Endothelial cell of umbilical vein (primary cell): Measurements from ENCODE around the gene PCMT1. TPM values are rescaled to one million over a fixed set of nuclear protein-coding genes. Genes with fewer than 3 reads are reported as not detected.

Experiments
- BruUV-seq: library from RNA; stranded (reverse); fragments of 400-500 nt; replicated peaks from 2 replicates; lab custom pipeline; 2021; lab: Mats Ljungman, UMichigan
- CTCF ChIA-PET: fragments of 300-600, 350-600 bp; sonication (Branson Sonifier 250); formaldehyde crosslinking; loops from one replicate; lab custom pipeline; 2021; ENCODE audit warnings: antibody characterized with exemption, inconsistent platforms; lab: Charles Lee
- POLR2A ChIA-PET: fragments of 300-600, 350-600 bp; sonication (Branson Sonifier 250); formaldehyde crosslinking; loops from one replicate; lab custom pipeline; 2021; ENCODE audit warnings: antibody characterized with exemption, inconsistent platforms; lab: Charles Lee
- DNase-seq: peaks from one replicate; pipeline ENCODE4 v3.0.0-alpha.2; 2011; ENCODE audit warnings: low read depth, low spot score
- FAIRE-seq: peaks from 2 replicates; lab custom pipeline; 2011; peaks lifted over from hg19 to GRCh38; lab: Jason Lieb, UNC
- H2AFZ ChIP-seq: 2 replicates; pipeline ENCODE4 v1.6.0; 2012; ENCODE audit warnings: low read depth, low read length, control low read depth, inconsistent platforms
- H3K27ac ChIP-seq: 2 replicates; pipeline ENCODE4 v1.5.1; 2011; ENCODE audit warnings: low read depth, mild to moderate bottlenecking, control low read depth, low read length, moderate library complexity; ENCODE audit not compliant: insufficient read depth
- H3K27me3 ChIP-seq, 2 experiments: 2 replicates each; pipeline versions ENCODE4 v1.6.0 to v1.6.1; 2011; ENCODE audit warnings: low read length in 2 of 2, mixed read lengths in 1 of 2; ENCODE audit not compliant: control insufficient read depth in 2 of 2, insufficient read depth in 2 of 2
- H3K36me3 ChIP-seq, 2 experiments: 2 replicates in 1 of 2; 3 replicates in 1 of 2; pipeline ENCODE4 v1.5.1; 2011; ENCODE audit warnings: low read length in 2 of 2, mild to moderate bottlenecking in 1 of 2, moderate library complexity in 1 of 2; ENCODE audit not compliant: control insufficient read depth in 2 of 2, insufficient read depth in 2 of 2; ENCODE audit errors: extremely low read depth in 1 of 2
- H3K4me1 ChIP-seq: 3 replicates; pipeline ENCODE4 v1.5.1; 2011; ENCODE audit warnings: mild to moderate bottlenecking, low read length; ENCODE audit not compliant: control insufficient read depth, insufficient read depth; ENCODE audit errors: extremely low read depth
- H3K4me2 ChIP-seq: 2 replicates; pipeline ENCODE4 v1.6.1; 2011; ENCODE audit warnings: low read length, control low read depth, mixed read lengths; ENCODE audit not compliant: insufficient read depth
- H3K4me3 ChIP-seq, 3 experiments: fragments of 200-600 bp in 1 of 3; sonication (generic), shearing (Covaris generic) in 1 of 3; replicated peaks in 1 of 3; 2 replicates each; pipeline ENCODE4 v1.5.1; 2011 to 2016; ENCODE audit warnings: control low read depth in 3 of 3, low read length in 3 of 3, mild to moderate bottlenecking in 2 of 3, inconsistent platforms in 1 of 3, low read depth in 1 of 3, moderate library complexity in 1 of 3; ENCODE audit not compliant: insufficient read depth in 1 of 3
- H3K79me2 ChIP-seq: 2 replicates; pipeline ENCODE4 v1.6.0; 2012; ENCODE audit warnings: low read length, inconsistent platforms; ENCODE audit not compliant: control insufficient read depth, insufficient read depth
- H3K9ac ChIP-seq: replicated peaks from 2 replicates; pipeline ENCODE3; 2011; ENCODE audit warnings: low read length, control low read depth; ENCODE audit not compliant: insufficient read depth; ENCODE audit errors: extremely low read depth
- H3K9me1 ChIP-seq: replicated peaks from 3 replicates; pipeline ENCODE4 v1.6.0; 2011; ENCODE audit warnings: mild to moderate bottlenecking, low read length; ENCODE audit not compliant: control insufficient read depth, insufficient read depth; ENCODE audit errors: extremely low read depth
- H3K9me3 ChIP-seq: replicated peaks from 2 replicates; pipeline ENCODE4 v1.5.1; 2012; ENCODE audit warnings: low read length, inconsistent platforms; ENCODE audit not compliant: control insufficient read depth, insufficient read depth
- H4K20me1 ChIP-seq: replicated peaks from 2 replicates; pipeline ENCODE3; 2011; ENCODE audit warnings: mild to moderate bottlenecking, low read length; ENCODE audit not compliant: control insufficient read depth, insufficient read depth; ENCODE audit errors: extremely low read depth
- CTCF ChIP-seq, 2 donors: IDR thresholded peaks; 1 replicate in 1 of 2; 2 replicates in 1 of 2; pipeline ENCODE4 v1.5.1; 2011; ENCODE audit warnings: low read length in 2 of 2, mild to moderate bottlenecking in 2 of 2, moderate library complexity in 2 of 2, control low read depth in 1 of 2, inconsistent platforms in 1 of 2, low read depth in 1 of 2; ENCODE audit not compliant: insufficient read depth in 1 of 2; ENCODE audit errors: extremely low read depth in 1 of 2
- EZH2 ChIP-seq: IDR thresholded peaks from 2 replicates; pipeline ENCODE4 v1.6.1; 2012; ENCODE audit warnings: borderline replicate concordance, low read depth, mild to moderate bottlenecking, moderate library complexity, low read length, inconsistent platforms; ENCODE audit not compliant: severe bottlenecking
- FOS ChIP-seq: IDR thresholded peaks from 2 replicates; pipeline ENCODE4 v1.6.1; 2011; ENCODE audit warnings: mild to moderate bottlenecking, low read length, moderate library complexity, borderline replicate concordance; ENCODE audit not compliant: insufficient read depth
- GATA2 ChIP-seq: IDR thresholded peaks from 2 replicates; pipeline ENCODE4 v1.7.0; 2011; ENCODE audit warnings: low read depth, mild to moderate bottlenecking, moderate library complexity, mixed read lengths, low read length; ENCODE audit not compliant: insufficient read length, insufficient read depth
- JUN ChIP-seq: IDR thresholded peaks from 2 replicates; pipeline ENCODE4 v1.6.1; 2011; ENCODE audit warnings: borderline replicate concordance, low read depth; ENCODE audit not compliant: insufficient read length, insufficient read depth
- MAX ChIP-seq: IDR thresholded peaks from 2 replicates; pipeline ENCODE4 v1.6.1; 2011; ENCODE audit not compliant: insufficient read depth, insufficient read length
- MYC ChIP-seq: IDR thresholded peaks from one replicate; pipeline ENCODE4 v1.6.1; 2011; ENCODE audit warnings: mild to moderate bottlenecking, low read depth, low read length
- POLR2A ChIP-seq: IDR thresholded peaks from 2 replicates; pipeline ENCODE4 v1.6.1; 2012; ENCODE audit warnings: low read depth, mild to moderate bottlenecking, control low read depth, low read length
- POLR2AphosphoS5 ChIP-seq: IDR thresholded peaks from 2 replicates; pipeline ENCODE4 v1.6.1; 2012; ENCODE audit warnings: low read depth, mild to moderate bottlenecking, control low read depth, low read length, moderate library complexity; ENCODE audit not compliant: insufficient read depth
- dilution Hi-C: fragments of 300-500 bp; cut with MboI; formaldehyde crosslinking; loops from one replicate; pipeline ENCODE4 v1.15.0; 2019; ENCODE audit warnings: low sequenced_read_pairs; ENCODE audit not compliant: extremely low pct_ligation_motif_present
- intact Hi-C: fragments of 100-400 bp; cut with micrococcal nuclease; formaldehyde crosslinking; loops from one replicate; pipeline ENCODE4 v1.10.0; 2022
- polyA plus RNA-seq, 4 experiments: library from polyadenylated mRNA; depleted of rRNA in 3 of 4; stranded (reverse) in 3 of 4; unstranded in 1 of 4; fragments of >200 nt; gene quantifications; 2 replicates each; pipeline versions ENCODE4 v1.2.1 to v1.2.3, GENCODE V29; 2011 to 2012; ENCODE audit warnings: missing spikeins in 1 of 4
- total RNA-seq: library from RNA; stranded (reverse); gene quantifications from 2 replicates; pipeline ENCODE4 v1.2.3, GENCODE V29; 2021

Gene PCMT1
- total and polyA plus RNA-seq, 2 donors (not counting 3 experiments of a cell fraction or from before 2014, with no cell fraction given): 95.0 to 102 TPM

DNA sequence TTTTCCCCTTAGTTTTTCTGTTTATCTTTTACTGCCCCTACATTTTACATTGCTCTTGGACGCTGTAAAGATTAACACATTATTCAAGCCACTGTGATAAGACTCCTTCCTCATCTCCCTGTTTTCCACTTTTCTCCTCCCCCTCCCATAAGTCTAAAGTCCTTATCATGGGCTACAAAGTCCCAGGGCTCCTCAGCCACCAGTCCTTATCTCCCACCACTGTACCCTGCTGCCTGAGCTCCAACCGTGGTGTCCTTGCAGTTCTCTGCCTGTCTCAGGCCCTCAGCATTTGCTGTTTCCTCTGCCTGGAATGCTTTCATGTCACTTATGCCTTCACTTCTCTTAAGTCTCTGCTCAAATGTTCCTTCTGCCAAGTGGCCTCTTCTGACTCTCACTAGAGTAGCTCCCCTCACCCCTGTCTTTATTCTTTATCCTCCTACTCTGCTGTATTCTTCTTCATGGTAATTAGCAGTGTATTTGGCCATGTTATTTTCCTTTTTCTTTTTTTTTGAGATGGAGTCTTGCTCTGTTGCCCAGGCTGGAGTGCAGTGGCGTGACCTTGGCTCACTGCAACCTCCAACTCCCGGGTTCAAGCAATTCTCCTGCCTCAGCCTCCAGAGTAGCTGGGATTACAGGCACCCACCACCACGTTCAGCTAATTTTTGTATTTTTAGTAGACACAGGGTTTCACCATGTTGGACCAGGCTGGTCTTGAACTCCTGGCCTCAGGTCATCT lies 20.9 kb upstream of the PCMT1 start:
- H3K36me3 ChIP-seq: peaks cover 5 to 12% of the 10 kb centered on the region in 2 experiments
- no peaks in the 10 kb centered on the region for H3K27me3 ChIP-seq
- no peak overlapping the region for H3K27ac ChIP-seq
- no peak overlapping the region for H3K4me2 ChIP-seq
- intact Hi-C loops (no loop called here), dilution Hi-C loops (no loop called here)
- H3K79me2 ChIP-seq: no peaks in the 10 kb centered on the region
- no TSS peak for BruUV-seq
- no peaks in the 10 kb centered on the region for H3K4me1 ChIP-seq
- no peaks in the 10 kb centered on the region for H4K20me1 ChIP-seq
- FAIRE-seq (no peak), DNase-seq (no peak)
- H3K9me1 ChIP-seq: no peaks in the 10 kb centered on the region
- no peaks in the 10 kb centered on the region for H3K9me3 ChIP-seq
- no peak overlapping the region for H2AFZ ChIP-seq
- H3K4me3 ChIP-seq: no peak overlapping the region
- ChIA-PET CTCF (no interaction called here), POLR2A (no interaction called here)
- no peak for TF ChIP-seq MAX
- TF ChIP-seq FOS: no peak
- TF ChIP-seq JUN: no peak
- TF ChIP-seq EZH2: no peak
- TF ChIP-seq MYC: no peak
- no peak for TF ChIP-seq POLR2A
- no peak for TF ChIP-seq CTCF (IDR thresholded peaks at IDR 0.05; ENCODE audit: extremely low read depth in 1 of 2, insufficient read depth in 1 of 2, low read depth in 1 of 2, low read length in 2 of 2)
- no peak for TF ChIP-seq GATA2
- no peak for TF ChIP-seq POLR2AphosphoS5
- H3K9ac ChIP-seq: no peak overlapping the region
